HG02852 (cell line): Measurements from ENCODE around the gene SPDYE3.

Experiments
- ATAC-seq: cut with Tn5 transposase; IDR thresholded peaks from one replicate; pipeline ENCODE4 v1.9.1; 2021; ENCODE audit warnings: mild to moderate bottlenecking, moderate library complexity; ENCODE audit not compliant: unreplicated experiment

The SPDYE3 gene

DNA sequence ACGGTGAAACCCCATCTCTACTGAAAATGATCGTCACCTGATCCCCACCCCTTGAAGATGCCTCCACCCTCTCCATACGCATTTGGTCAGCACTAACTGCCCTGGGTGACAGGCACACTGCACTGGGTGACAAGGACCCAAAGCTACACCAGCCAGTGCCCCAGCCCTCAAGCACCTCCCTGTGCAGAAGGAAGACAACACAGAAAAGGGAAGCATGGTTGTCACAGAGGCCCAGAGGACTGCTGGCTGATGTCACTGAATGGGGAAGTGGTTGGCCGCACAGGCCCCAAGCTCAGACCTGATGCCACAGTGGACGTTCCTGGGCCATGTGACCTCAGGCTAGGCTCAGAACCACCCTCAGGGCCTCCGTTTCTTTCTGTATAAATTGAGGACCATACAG, 61.6 kb downstream of the SPDYE3 start:
- peak; percentile 55 for ATAC-seq

DNA sequence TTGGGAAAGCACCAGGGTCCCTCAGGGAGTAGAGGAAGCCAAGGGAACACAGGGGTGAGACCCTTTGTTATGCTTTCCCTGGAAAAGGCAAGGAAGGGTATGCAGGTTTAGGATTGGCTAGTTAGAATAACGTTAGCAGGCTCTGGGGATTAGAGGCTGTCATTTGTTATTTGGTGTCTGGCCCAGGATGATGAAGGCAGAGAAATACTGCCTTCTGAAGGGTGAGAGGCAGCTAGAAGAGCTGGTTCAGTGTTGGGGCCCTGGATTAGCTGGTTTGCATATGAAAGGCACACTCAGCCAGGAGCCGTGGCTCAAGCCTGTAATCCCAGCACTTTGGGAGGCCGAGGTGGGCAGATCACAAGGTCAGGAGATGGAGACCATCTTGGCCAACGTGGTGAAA, 62.8 kb downstream of the SPDYE3 start:
- no peak for ATAC-seq

DNA sequence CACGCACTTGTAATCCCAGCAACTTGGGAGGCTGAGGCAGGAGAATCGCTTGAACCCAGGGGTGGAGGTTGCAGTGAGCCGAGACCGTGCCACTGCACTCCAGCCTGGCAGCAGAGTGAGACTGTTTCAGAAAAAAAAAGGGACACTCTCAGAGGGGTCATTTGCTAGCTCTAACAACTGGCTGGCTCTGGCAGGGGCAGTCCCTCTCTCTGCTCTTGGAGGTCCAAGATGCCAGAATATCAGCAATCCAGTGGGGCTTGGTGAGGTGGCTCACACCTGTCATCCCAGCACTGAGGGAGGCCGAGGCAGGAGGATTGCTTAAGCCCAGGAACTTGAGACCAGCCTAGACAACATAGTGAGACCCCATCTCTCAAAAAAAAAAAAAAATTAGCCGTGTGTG, 63.2 kb downstream of the SPDYE3 start:
- ATAC-seq: no peak

DNA sequence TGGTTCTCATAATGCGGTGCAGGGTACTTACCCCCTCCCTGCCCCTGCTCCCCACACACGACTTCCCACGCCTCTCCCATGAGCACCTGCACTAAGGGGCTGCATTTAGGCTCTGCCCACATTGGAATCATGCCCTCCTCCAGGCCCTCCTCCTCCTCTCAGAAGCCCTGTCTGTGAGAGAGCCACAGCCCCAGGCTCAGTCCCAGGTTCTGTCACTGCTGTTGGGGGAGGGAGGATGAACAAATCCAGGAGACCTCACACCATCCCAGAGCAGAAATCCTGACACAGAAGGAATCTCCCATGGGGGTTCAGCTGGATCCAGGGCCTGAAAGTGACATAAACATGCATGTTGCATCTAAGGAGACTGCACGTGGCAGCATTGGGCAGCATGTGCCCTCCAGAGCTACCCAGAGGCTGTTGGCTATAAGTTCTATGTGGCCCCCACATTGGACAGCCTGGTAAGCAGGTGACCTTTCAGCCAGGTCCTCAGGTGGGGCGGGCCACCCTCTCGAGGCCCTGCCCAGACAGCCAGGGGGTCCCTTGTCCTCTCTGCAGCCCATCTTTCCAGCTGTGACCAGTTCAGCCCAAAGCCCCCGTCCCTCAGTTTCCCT, 64.2 kb downstream of the SPDYE3 start:
- ATAC-seq: no peak
